ENCODE results near the gene UPF3A.

GRCh38 chr13:114241918-114242317 lies 39.5 kb upstream of the UPF3A start:
- TF ChIP-seq CTCF (IDR thresholded peaks at IDR 0.05; ENCODE audit: insufficient read depth, low read length) (no peak), SPI1 (IDR thresholded peaks at IDR 0.05; ENCODE audit: borderline replicate concordance, low read depth) (no peak), GABPA (IDR thresholded peaks at IDR 0.05; ENCODE audit: low read depth) (no peak), POLR2AphosphoS5 (IDR thresholded peaks at IDR 0.05; ENCODE audit: low read depth) (no peak)

Data from HL-60 (cell line).